ENCODE data around the gene ECSIT.
A peak's percentile ranks its signal among the peaks of the same experiment; 100 is the strongest.

Gene ECSIT

GRCh38 chr19:11538232-11539036, 9.5 kb upstream of the ECSIT start, which contains the start of gene CNN1:
Gene CNN1, plus strand, starts transcription at chr19:11538851. Its CDS starts 77 bp downstream, at chr19:11538928.
- TF ChIP-seq CTCF (conservative IDR thresholded peaks at IDR 0.05; ENCODE audit: low read depth), result no peak
- H3K27ac ChIP-seq, result no peak within 1 kb of the TSS
- ChIA-PET POLR2A (ENCODE audit: low non-redundant PET) (no interaction called here), CTCF (interaction anchor here (0.6 kb wide), 1 partner anchor 85 kb away, joined by 4 read pairs; no protein-coding TSS in a partner anchor)
- no peak for DNase-seq (ENCODE audit: low spot score)

GRCh38 chr19:11535792-11536595, 7.1 kb upstream of the ECSIT start:
- DNase-seq (ENCODE audit: low spot score), result peak; percentile 94
- peak overlapping the region; percentile 45 for H3K27ac ChIP-seq
- TF ChIP-seq CTCF (conservative IDR thresholded peaks at IDR 0.05; ENCODE audit: low read depth), result peak; percentile 77
- ChIA-PET POLR2A (ENCODE audit: low non-redundant PET) (no interaction called here), CTCF (interaction anchor here (0.6 to 1.4 kb wide), 11 partner anchors 22 to 1052 kb away, joined by 3 to 6 read pairs (median 3); partner anchors contain the start of gene ELOF1)

- TF ChIP-seq CTCF (conservative IDR thresholded peaks at IDR 0.05; ENCODE audit: low read depth), result no peak
- peak overlapping the region; percentile 45; the same call in 1 of the 2 replicates for H3K27ac ChIP-seq
- DNase-seq (ENCODE audit: low spot score), result no peak
- POLR2A ChIA-PET (ENCODE audit: low non-redundant PET), result no interaction called here
- CTCF ChIA-PET, result no interaction called here
Measured at GRCh38 chr19:11534948-11535347, 6.0 kb upstream of the ECSIT start.

DNA sequence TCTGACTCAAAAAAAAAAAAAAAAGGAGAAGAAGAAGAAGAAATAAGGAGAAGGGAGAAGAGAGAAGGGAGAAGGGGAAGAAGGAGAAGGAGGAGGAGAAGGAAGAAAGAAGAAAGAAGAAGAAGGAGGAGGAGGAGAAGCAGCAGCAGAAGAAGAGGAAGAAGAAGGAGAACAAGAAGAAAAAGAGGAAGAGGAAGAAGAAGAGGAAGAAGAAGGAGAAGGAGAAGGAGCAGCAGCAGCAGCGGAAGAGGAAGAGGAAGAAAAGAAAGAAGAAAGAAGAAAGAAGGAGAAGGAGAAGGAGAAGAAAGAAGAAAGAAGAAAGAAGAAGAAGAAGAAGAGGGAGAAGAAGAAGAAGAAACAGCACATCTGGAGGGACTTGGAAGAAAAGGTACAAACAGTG, 5.6 kb upstream of the ECSIT start:
- POLR2A ChIA-PET (ENCODE audit: low non-redundant PET), result no interaction called here
- TF ChIP-seq CTCF (conservative IDR thresholded peaks at IDR 0.05; ENCODE audit: low read depth), result no peak
- CTCF ChIA-PET, result no interaction called here
- DNase-seq (ENCODE audit: low spot score), result no peak
- H3K27ac ChIP-seq, result no peak overlapping the region

DNA sequence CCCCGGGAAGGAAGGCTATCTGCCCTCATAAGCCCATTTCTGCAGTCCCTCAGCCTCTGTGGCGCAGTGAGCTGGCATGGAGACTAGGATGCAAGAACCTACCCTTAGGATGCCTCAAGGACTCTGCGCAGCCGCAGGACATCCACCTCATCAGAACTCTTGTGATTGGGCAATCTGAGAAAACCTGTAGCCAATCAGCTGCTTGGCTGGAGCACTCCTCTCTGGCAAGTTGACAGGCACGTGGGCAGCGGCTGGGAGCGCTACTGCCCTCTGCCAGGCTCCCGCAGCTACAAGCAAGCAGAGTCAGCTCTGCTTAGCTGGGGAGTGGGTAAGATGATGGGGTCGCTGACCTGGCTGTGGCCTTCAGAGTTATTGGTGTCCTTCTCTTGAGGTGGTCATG, 1.5 kb upstream of the ECSIT start:
- peak overlapping the region; percentile 93 for H3K27ac ChIP-seq
- DNase-seq (ENCODE audit: low spot score), result peak; percentile 84
- peak; percentile 33; the same call in 1 of the 2 replicates for TF ChIP-seq CTCF (conservative IDR thresholded peaks at IDR 0.05; ENCODE audit: low read depth)
- ChIA-PET CTCF (no interaction called here), POLR2A (ENCODE audit: low non-redundant PET) (interaction anchor here (0.6 kb wide), 1 partner anchor 137 kb away, joined by 3 read pairs; no protein-coding TSS in a partner anchor)

DNA sequence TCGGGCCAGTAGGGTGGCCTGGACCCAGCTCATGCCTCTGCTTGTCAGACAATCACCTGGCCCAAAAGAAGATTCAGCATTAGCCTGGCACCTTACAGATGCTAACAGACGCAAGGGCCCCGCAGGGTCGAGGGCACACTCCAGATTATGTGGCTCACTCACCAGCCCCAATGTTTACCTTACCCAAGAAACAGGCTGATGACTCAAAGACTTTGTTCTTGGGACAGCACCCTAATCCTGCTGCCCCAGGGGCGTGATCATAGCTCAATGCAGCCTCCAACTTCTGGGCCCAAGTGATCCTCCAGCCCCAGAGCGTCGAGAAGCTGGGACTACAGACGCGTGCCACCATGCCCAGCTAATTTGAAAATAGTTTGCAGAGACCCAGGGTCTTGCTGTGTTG, 9.8 kb downstream of the ECSIT start:
- POLR2A ChIA-PET (ENCODE audit: low non-redundant PET), result no interaction called here
- DNase-seq (ENCODE audit: low spot score), result no peak
- CTCF ChIA-PET, result no interaction called here
- TF ChIP-seq CTCF (conservative IDR thresholded peaks at IDR 0.05; ENCODE audit: low read depth), result no peak
- no peak overlapping the region for H3K27ac ChIP-seq

Data from RWPE1 (cell line).